Measurements from ENCODE around the gene FFAR1.

The FFAR1 gene

GRCh38 chr19:35310811-35311465, 36.8 kb upstream of the FFAR1 start:
- no peak for DNase-seq
- no peak overlapping the region for H2AK5ac ChIP-seq (ENCODE audit: low read length)
- H3K4ac ChIP-seq (ENCODE audit: low read depth, low read length): no peak overlapping the region
- H2BK120ac ChIP-seq (ENCODE audit: low read depth, low read length): no peak overlapping the region
- no peaks in the 10 kb centered on the region for H3K79me2 ChIP-seq (ENCODE audit: control insufficient read depth, insufficient read depth, low read length)
- H3K79me1 ChIP-seq (ENCODE audit: low read length): no peaks in the 10 kb centered on the region
- H3K36me3 ChIP-seq (ENCODE audit: control insufficient read depth, insufficient read depth, low read length): no peaks in the 10 kb centered on the region
- H3K23ac ChIP-seq (ENCODE audit: low read length): no peak overlapping the region
- H4K5ac ChIP-seq (ENCODE audit: low read length): no peak overlapping the region
- H3K4me3 ChIP-seq (ENCODE audit: low read length): no peak overlapping the region
- no peak overlapping the region for H3K4me2 ChIP-seq (ENCODE audit: low read length)
- no CpG with 5 or more reads among the region's 10 CpGs for WGBS (ENCODE audit: extremely low coverage, insufficient coverage, low lambda C conversion rate)
- no peak overlapping the region for H2BK5ac ChIP-seq (ENCODE audit: low read length)
- no peak overlapping the region for H3K18ac ChIP-seq (ENCODE audit: low read length)
- H3K4me1 ChIP-seq (ENCODE audit: control insufficient read depth, low read depth, low read length): no peaks in the 10 kb centered on the region
- no peak overlapping the region for H3K9ac ChIP-seq (ENCODE audit: low read length)
- no peak overlapping the region for H3K56ac ChIP-seq (ENCODE audit: low read length)
- no peak overlapping the region for H2BK15ac ChIP-seq (replicated peaks; ENCODE audit: low read depth)
- H3K27ac ChIP-seq (ENCODE audit: low read depth, low read length): no peak overlapping the region
- no peak overlapping the region for H4K8ac ChIP-seq (ENCODE audit: low read depth, low read length)
- no peaks in the 10 kb centered on the region for H3K27me3 ChIP-seq (ENCODE audit: insufficient read depth, low read length, poor library complexity)

- Histone ChIP-seq H2AK5ac (ENCODE audit: low read length) (no peak overlapping the region), H3K23ac (ENCODE audit: low read length) (no peak overlapping the region), H3K4me2 (ENCODE audit: low read length) (no peak overlapping the region), H3K27ac (ENCODE audit: low read depth, low read length) (no peak overlapping the region), H3K9ac (ENCODE audit: low read length) (no peak overlapping the region), H2BK120ac (ENCODE audit: low read depth, low read length) (no peak overlapping the region), H3K79me1 (ENCODE audit: low read length) (no peaks in the 10 kb centered on the region), H2BK15ac (replicated peaks; ENCODE audit: low read depth) (no peak overlapping the region), H3K79me2 (ENCODE audit: control insufficient read depth, insufficient read depth, low read length) (no peaks in the 10 kb centered on the region), H4K8ac (ENCODE audit: low read depth, low read length) (no peak overlapping the region), H3K4me1 (ENCODE audit: control insufficient read depth, low read depth, low read length) (no peaks in the 10 kb centered on the region), H3K4ac (ENCODE audit: low read depth, low read length) (no peak overlapping the region), H3K27me3 (ENCODE audit: insufficient read depth, low read length, poor library complexity) (no peaks in the 10 kb centered on the region), H2BK5ac (ENCODE audit: low read length) (no peak overlapping the region), H3K18ac (ENCODE audit: low read length) (no peak overlapping the region), H3K36me3 (ENCODE audit: control insufficient read depth, insufficient read depth, low read length) (no peaks in the 10 kb centered on the region), H3K4me3 (ENCODE audit: low read length) (no peak overlapping the region), H4K5ac (ENCODE audit: low read length) (no peak overlapping the region), H3K56ac (ENCODE audit: low read length) (peak overlapping the region; percentile 59)
- DNase-seq: no peak
- WGBS (ENCODE audit: extremely low coverage, insufficient coverage, low lambda C conversion rate): no CpG with 5 or more reads among the region's 21 CpGs
Observed at GRCh38 chr19:35311901-35312665, 35.6 kb upstream of the FFAR1 start.

- Histone ChIP-seq H4K5ac (ENCODE audit: low read length) (no peak overlapping the region), H2BK15ac (replicated peaks; ENCODE audit: low read depth) (no peak overlapping the region), H3K4me1 (ENCODE audit: control insufficient read depth, low read depth, low read length) (no peaks in the 10 kb centered on the region), H3K79me1 (ENCODE audit: low read length) (no peaks in the 10 kb centered on the region), H3K27ac (ENCODE audit: low read depth, low read length) (no peak overlapping the region), H3K9ac (ENCODE audit: low read length) (no peak overlapping the region), H3K27me3 (ENCODE audit: insufficient read depth, low read length, poor library complexity) (no peaks in the 10 kb centered on the region), H3K4me3 (ENCODE audit: low read length) (no peak overlapping the region), H4K8ac (ENCODE audit: low read depth, low read length) (no peak overlapping the region), H3K18ac (ENCODE audit: low read length) (no peak overlapping the region), H2BK120ac (ENCODE audit: low read depth, low read length) (no peak overlapping the region), H3K56ac (ENCODE audit: low read length) (no peak overlapping the region), H2BK5ac (ENCODE audit: low read length) (no peak overlapping the region), H2AK5ac (ENCODE audit: low read length) (no peak overlapping the region), H3K23ac (ENCODE audit: low read length) (no peak overlapping the region), H3K36me3 (ENCODE audit: control insufficient read depth, insufficient read depth, low read length) (no peaks in the 10 kb centered on the region), H3K4me2 (ENCODE audit: low read length) (no peak overlapping the region), H3K79me2 (ENCODE audit: control insufficient read depth, insufficient read depth, low read length) (no peaks in the 10 kb centered on the region), H3K4ac (ENCODE audit: low read depth, low read length) (no peak overlapping the region)
- no CpG with 5 or more reads among the region's 7 CpGs for WGBS (ENCODE audit: extremely low coverage, insufficient coverage, low lambda C conversion rate)
- DNase-seq: no peak
Observed at GRCh38 chr19:35313587-35313986, 34.1 kb upstream of the FFAR1 start.

DNA sequence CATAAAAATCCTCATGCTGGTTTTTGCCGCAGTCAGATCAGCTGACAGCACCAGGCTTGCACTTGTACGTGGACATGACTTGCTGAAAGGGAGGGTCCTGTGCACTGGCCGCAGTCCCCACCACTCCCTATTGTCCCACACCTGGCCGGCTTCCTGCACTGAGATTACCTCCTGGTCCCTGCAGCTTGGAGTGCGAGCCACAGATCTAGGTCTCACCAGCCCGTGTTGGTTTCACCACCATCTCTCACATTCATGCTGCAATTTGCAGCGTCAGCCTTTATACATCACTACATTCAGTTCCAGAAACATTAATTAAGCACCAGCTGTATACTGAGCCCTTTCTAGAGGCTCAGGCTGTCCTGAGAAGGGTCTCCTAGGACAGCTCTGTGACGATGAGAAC, 33.7 kb upstream of the FFAR1 start:
- H2BK120ac ChIP-seq (ENCODE audit: low read depth, low read length): no peak overlapping the region
- H3K23ac ChIP-seq (ENCODE audit: low read length): no peak overlapping the region
- DNase-seq: no peak
- no peaks in the 10 kb centered on the region for H3K4me1 ChIP-seq (ENCODE audit: control insufficient read depth, low read depth, low read length)
- H3K79me2 ChIP-seq (ENCODE audit: control insufficient read depth, insufficient read depth, low read length): no peaks in the 10 kb centered on the region
- no peak overlapping the region for H4K5ac ChIP-seq (ENCODE audit: low read length)
- H3K9ac ChIP-seq (ENCODE audit: low read length): no peak overlapping the region
- H3K36me3 ChIP-seq (ENCODE audit: control insufficient read depth, insufficient read depth, low read length): no peaks in the 10 kb centered on the region
- no peak overlapping the region for H3K56ac ChIP-seq (ENCODE audit: low read length)
- H3K27ac ChIP-seq (ENCODE audit: low read depth, low read length): no peak overlapping the region
- no peak overlapping the region for H2AK5ac ChIP-seq (ENCODE audit: low read length)
- no peak overlapping the region for H3K4me3 ChIP-seq (ENCODE audit: low read length)
- H2BK5ac ChIP-seq (ENCODE audit: low read length): no peak overlapping the region
- no peaks in the 10 kb centered on the region for H3K27me3 ChIP-seq (ENCODE audit: insufficient read depth, low read length, poor library complexity)
- no peak overlapping the region for H4K8ac ChIP-seq (ENCODE audit: low read depth, low read length)
- no CpG with 5 or more reads among the region's 8 CpGs for WGBS (ENCODE audit: extremely low coverage, insufficient coverage, low lambda C conversion rate)
- H3K4me2 ChIP-seq (ENCODE audit: low read length): no peak overlapping the region
- no peak overlapping the region for H2BK15ac ChIP-seq (replicated peaks; ENCODE audit: low read depth)
- H3K18ac ChIP-seq (ENCODE audit: low read length): no peak overlapping the region
- H3K79me1 ChIP-seq (ENCODE audit: low read length): no peaks in the 10 kb centered on the region
- H3K4ac ChIP-seq (ENCODE audit: low read depth, low read length): no peak overlapping the region

GRCh38 chr19:35314858-35315470, 32.7 kb upstream of the FFAR1 start:
- Histone ChIP-seq H3K4me2 (ENCODE audit: low read length) (no peak overlapping the region), H2BK15ac (replicated peaks; ENCODE audit: low read depth) (no peak overlapping the region)
- DNase-seq: no peak

More at GRCh38 chr19:35314858-35315470, 32.7 kb upstream of the FFAR1 start:
- Histone ChIP-seq H3K4ac (ENCODE audit: low read depth, low read length) (no peak overlapping the region), H3K56ac (ENCODE audit: low read length) (no peak overlapping the region), H3K36me3 (ENCODE audit: control insufficient read depth, insufficient read depth, low read length) (no peaks in the 10 kb centered on the region), H3K79me2 (ENCODE audit: control insufficient read depth, insufficient read depth, low read length) (no peaks in the 10 kb centered on the region), H2BK120ac (ENCODE audit: low read depth, low read length) (no peak overlapping the region), H3K23ac (ENCODE audit: low read length) (no peak overlapping the region), H3K27me3 (ENCODE audit: insufficient read depth, low read length, poor library complexity) (no peaks in the 10 kb centered on the region), H3K79me1 (ENCODE audit: low read length) (no peaks in the 10 kb centered on the region), H3K4me1 (ENCODE audit: control insufficient read depth, low read depth, low read length) (no peaks in the 10 kb centered on the region), H3K4me3 (ENCODE audit: low read length) (no peak overlapping the region), H4K5ac (ENCODE audit: low read length) (no peak overlapping the region), H2AK5ac (ENCODE audit: low read length) (no peak overlapping the region), H2BK5ac (ENCODE audit: low read length) (no peak overlapping the region), H4K8ac (ENCODE audit: low read depth, low read length) (no peak overlapping the region), H3K9ac (ENCODE audit: low read length) (no peak overlapping the region), H3K18ac (ENCODE audit: low read length) (no peak overlapping the region), H3K27ac (ENCODE audit: low read depth, low read length) (no peak overlapping the region)
- WGBS (ENCODE audit: extremely low coverage, insufficient coverage, low lambda C conversion rate): no CpG with 5 or more reads among the region's 10 CpGs

Data from mesendoderm (in vitro differentiated cells).